ENCODE measurements around the gene PLCH1.

DNA sequence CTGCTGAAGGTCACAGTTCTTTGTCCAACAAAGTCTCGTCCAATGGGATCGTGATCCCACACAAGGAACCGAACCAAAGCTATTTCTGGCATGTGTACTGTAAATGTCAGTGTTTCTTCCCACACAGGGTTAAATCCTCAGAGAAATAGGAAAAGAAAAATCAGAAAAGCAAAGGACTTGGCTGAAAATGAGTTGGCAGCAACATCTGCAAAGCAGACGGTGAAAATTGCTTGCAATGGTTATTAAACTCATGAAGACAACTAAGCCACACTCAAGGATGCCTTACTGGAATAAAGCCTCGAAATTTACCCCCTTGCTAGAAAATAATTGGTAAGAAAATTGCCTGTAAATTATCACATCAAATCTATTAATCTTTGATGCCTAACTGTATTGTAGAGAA lies 256.2 kb downstream of the PLCH1 start:
- no peak for TF ChIP-seq ETV6 (CRISPR knock-in tag; IDR thresholded peaks at IDR 0.05)
- TF ChIP-seq, protein P1, sequence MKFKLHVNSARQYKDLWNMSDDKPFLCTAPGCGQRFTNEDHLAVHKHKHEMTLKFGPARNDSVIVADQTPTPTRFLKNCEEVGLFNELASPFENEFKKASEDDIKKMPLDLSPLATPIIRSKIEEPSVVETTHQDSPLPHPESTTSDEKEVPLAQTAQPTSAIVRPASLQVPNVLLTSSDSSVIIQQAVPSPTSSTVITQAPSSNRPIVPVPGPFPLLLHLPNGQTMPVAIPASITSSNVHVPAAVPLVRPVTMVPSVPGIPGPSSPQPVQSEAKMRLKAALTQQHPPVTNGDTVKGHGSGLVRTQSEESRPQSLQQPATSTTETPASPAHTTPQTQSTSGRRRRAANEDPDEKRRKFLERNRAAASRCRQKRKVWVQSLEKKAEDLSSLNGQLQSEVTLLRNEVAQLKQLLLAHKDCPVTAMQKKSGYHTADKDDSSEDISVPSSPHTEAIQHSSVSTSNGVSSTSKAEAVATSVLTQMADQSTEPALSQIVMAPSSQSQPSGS (CRISPR knock-in tag; IDR thresholded peaks at IDR 0.05; ENCODE audit: borderline replicate concordance, low read depth) = no peak
- TF ChIP-seq, protein P2, sequence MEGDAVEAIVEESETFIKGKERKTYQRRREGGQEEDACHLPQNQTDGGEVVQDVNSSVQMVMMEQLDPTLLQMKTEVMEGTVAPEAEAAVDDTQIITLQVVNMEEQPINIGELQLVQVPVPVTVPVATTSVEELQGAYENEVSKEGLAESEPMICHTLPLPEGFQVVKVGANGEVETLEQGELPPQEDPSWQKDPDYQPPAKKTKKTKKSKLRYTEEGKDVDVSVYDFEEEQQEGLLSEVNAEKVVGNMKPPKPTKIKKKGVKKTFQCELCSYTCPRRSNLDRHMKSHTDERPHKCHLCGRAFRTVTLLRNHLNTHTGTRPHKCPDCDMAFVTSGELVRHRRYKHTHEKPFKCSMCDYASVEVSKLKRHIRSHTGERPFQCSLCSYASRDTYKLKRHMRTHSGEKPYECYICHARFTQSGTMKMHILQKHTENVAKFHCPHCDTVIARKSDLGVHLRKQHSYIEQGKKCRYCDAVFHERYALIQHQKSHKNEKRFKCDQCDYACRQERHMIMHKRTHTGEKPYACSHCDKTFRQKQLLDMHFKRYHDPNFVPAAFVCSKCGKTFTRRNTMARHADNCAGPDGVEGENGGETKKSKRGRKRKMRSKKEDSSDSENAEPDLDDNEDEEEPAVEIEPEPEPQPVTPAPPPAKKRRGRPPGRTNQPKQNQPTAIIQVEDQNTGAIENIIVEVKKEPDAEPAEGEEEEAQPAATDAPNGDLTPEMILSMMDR (IDR thresholded peaks at IDR 0.05) = no peak
